ENCODE results near the gene CFDP1.

Gene CFDP1

DNA sequence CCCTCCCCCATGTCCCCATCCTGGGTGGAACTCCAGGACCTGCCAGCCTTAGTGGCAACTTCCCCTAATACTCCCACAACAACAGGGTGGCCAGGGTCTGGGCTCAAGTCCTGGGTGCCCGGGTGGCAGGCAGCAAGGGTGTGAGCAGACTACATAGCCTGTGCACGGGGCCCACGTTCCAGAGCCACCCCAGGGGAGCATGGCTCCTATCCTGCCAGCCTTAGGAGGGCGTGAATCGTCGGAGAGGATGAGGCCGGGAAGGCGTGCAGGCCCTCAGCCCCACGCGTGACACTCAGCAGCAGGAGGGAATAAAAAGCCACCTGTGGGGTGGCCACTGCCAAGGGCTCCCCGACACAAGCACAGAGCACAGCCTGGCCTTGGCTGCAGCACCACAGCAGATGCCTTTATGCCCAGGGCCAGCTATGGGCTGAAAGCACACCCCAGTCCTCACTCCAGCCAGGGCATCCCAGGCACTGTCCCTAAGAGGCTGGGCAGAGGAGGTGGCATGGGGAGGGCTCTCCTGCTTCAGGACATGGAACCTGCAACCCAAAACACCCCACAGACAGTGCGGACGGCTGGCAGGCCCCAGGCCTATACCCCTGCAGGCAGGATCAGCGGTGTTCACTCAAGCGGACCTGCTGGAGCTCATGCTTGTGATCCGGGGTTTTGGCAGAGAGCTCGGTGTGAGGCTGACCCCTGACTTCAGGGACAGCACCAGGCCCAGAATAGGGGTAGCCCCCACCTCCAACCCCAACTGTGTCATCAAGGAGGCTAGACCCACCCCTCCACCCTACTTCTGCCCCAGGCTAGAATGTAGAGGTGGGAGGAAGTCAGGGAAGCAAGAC lies 184.5 kb downstream of the CFDP1 start:
- DNase-seq: peak; percentile 52

DNA sequence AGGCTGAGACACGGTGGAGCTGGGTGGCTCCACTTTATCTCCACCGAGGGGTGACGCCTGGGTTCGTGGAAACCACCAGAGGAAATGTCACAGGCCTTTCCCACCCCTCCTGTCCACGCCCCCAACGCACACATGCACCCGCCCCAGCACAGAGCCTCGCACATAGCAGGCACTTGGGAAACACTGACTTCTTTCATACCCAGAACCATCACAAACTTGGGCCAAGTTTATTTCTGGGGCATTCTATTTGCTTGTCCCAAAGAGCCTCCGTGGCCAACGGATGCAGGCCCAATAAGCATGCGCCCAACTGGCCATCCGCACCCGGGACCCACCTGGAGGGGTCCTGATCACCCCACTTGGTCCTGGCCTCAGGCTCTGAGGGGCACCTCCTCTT lies 185.2 kb downstream of the CFDP1 start:
- DNase-seq: peak; percentile 76

GRCh38 chr16:75247249-75247648 lies 186.1 kb downstream of the CFDP1 start:
- DNase-seq: peak; percentile 87

DNA sequence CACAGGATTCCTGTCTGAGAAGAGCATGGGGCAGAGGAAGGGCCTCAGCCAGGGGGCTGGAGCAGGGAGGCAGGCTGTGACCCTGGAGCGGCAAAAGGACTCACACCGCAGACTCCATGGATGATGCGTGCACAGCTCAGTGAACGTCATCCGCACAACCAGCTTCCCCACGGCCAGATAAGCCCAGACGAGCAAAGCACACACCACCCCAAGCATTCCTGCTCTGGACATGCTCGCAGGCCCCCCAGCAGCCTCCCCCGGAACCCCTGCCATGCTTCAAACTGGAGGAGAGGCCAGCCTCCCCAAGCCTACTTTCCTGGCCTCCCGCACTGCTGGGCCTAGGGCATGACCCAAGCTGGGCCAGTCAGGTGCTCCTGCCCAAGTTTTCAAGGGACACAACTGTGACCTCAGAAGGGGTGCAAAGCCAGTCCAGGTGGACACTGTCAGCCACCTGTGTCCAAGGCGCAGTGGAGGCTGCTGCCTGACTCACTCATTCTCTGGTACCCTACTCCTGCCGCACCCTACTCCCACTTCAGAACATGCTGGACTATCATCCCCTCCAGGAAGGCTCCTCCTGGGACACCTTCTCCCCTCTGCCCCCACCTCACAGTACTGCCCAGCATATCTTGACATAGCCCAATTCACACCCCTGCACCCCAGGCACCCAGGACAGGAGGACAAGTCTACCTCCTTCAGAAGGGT lies 186.6 kb downstream of the CFDP1 start:
- DNase-seq: no peak

DNA sequence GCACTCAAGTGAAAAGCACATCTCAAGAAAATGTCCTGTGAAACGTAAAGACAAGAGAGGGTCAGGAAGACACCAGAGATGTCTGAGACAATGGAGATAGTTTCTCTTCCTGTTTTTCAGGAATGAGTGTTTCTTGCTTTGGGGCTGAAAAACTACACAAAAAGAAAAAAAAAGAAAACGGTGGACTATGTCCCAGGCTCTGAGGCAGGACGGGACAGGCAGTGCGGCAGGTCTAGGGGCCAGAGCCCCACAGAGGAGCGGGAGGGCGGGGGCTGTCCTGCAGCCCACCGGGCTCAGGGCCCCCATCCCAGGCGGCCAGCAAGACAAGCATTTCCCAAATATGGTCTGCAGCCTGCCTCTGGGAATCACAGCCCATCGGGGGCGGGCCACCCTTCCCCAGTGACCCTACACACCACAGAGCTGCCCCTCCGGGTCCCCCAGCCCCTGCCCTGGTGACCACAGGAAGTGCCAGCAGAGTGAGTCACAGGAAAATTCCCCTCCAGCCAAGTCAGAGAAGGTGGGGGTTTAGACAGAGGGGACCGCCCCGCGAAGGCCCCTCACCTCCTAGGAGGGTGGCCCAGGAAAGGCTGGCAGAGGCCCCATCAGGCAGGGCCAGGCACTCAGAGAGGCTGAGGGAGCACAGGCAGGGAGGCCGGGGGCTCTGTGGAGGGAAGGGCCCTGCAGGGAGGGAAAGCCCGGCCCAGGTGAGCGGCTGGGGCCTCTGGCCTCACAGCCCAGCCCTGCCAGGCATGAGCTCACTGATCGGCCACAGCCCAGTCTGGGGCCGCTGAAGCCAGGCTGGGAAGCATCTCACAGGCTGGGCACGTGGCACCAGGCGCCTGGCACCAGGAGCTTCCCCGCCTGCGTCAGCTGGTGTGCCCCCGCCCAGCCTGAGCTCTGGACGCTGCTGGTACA lies 188.2 kb downstream of the CFDP1 start:
- DNase-seq: peak; percentile 96

GRCh38 chr16:75244225-75244809 lies 189.0 kb downstream of the CFDP1 start:
- DNase-seq: no peak
